DOHH2 (cell line): ENCODE results near the gene POMGNT2.

Experiments
- CTCF ChIP-seq: fragments of 200-600 bp; sonication (generic); IDR thresholded peaks from one replicate; pipeline ENCODE4 v1.5.1; 2014; ENCODE audit warnings: antibody characterized with exemption, mild to moderate bottlenecking, low read depth, low read length; ENCODE audit not compliant: poor library complexity, severe bottlenecking
- EZH2phosphoT487 ChIP-seq: fragments of 200-600 bp; sonication (generic); IDR thresholded peaks from 2 replicates; pipeline ENCODE4 v1.6.1; 2017; ENCODE audit warnings: borderline replicate concordance, mild to moderate bottlenecking, antibody characterized with exemption, low read length, moderate library complexity, mixed read lengths

- TF ChIP-seq CTCF (no peak), EZH2phosphoT487 (no peak)
Measured at GRCh38 chr3:43093006-43093405, 12.9 kb downstream of the POMGNT2 start.
